GM18505 (cell line): ENCODE measurements around the gene TEAD1.

Experiments used
- ATAC-seq: cut with Tn5 transposase; IDR thresholded peaks from one replicate; pipeline ENCODE4 v1.9.1; 2021; ENCODE audit not compliant: unreplicated experiment
- POLR2A ChIP-seq: IDR thresholded peaks from 4 replicates; pipeline ENCODE4 v1.6.1; 2011; ENCODE audit warnings: borderline replicate concordance; ENCODE audit not compliant: insufficient read depth, insufficient read length; ENCODE audit errors: extremely low read depth

TEAD1 gene

DNA sequence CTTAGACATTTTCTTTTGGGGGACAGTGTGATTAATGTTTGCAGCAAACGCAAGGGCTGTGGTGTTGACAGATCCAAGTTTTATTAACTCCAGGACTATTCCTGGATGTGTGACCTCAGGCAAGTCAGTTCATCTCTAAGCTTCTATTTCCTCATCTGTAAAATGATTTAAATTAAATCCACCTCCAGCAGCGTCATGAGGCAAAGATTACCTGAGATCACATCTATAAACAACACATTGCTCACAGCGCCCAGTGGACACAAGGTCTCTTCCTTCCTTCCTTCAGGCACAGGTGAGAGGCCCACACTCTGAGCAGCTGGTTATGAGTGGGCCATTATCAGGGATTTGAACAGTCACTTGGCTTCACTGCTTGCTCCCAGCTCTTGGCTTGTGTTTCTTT, 223.6 kb downstream of the TEAD1 start:
- no peak for ATAC-seq
- TF ChIP-seq POLR2A, result no peak

GRCh38 chr11:12900496-12900895, 226.3 kb downstream of the TEAD1 start:
- no peak for TF ChIP-seq POLR2A
- ATAC-seq, result no peak

DNA sequence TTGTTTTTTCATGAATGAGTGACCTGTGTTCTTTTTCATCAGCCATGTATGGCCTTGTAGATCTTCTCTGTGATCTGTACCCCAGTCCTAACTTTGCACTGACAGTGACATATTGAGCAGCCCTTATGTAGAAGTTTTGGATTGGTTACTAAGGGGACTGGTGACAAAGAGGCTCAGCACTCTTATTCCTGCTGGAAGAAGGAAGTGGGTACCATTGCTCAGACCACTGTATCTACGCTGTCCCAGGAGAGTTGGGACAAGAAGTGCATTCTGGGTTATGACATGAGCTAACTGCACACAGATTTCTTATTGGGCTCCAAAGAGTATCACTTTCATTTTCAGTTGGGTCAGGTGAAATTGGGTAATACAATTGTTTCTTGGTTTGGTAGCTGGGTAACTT, 227.1 kb downstream of the TEAD1 start:
- TF ChIP-seq POLR2A, result no peak
- ATAC-seq, result no peak

- no peak for TF ChIP-seq POLR2A
- no peak for ATAC-seq
Measured at GRCh38 chr11:12901874-12902481, 227.8 kb downstream of the TEAD1 start.

- ATAC-seq, result no peak
- TF ChIP-seq POLR2A, result no peak
Measured at GRCh38 chr11:12902791-12903486, 228.7 kb downstream of the TEAD1 start.

GRCh38 chr11:12905435-12905834, 231.2 kb downstream of the TEAD1 start:
- ATAC-seq, result no peak

GRCh38 chr11:12906501-12906900, 232.3 kb downstream of the TEAD1 start:
- TF ChIP-seq POLR2A, result no peak
- ATAC-seq, result no peak

More at GRCh38 chr11:12905435-12905834, 231.2 kb downstream of the TEAD1 start:
- TF ChIP-seq POLR2A, result no peak

DNA sequence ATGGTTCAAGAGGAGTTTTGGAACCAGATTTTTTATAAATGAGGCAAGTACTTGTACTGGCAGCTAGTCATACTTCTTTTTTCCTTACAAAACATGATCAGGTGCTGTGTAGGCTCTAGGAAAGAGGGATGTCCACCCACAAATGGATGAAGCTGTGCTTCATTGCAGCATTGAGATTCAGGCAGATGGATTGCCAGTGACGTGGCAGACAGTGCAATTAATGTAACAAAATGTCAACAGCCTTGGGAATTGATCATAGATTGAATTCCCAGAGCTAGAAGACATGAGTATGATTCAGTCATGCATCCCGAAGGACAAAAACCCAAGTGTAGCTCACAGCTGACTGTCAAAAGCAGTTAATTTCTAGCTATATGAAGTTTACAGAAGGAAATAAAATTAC, 235.7 kb downstream of the TEAD1 start:
- ATAC-seq, result no peak
- no peak for TF ChIP-seq POLR2A

- ATAC-seq, result no peak
- TF ChIP-seq POLR2A, result no peak
Measured at GRCh38 chr11:12914400-12914912, 240.2 kb downstream of the TEAD1 start.

- no peak for ATAC-seq
- TF ChIP-seq POLR2A, result no peak
Measured at GRCh38 chr11:12915093-12915492, 240.9 kb downstream of the TEAD1 start.

DNA sequence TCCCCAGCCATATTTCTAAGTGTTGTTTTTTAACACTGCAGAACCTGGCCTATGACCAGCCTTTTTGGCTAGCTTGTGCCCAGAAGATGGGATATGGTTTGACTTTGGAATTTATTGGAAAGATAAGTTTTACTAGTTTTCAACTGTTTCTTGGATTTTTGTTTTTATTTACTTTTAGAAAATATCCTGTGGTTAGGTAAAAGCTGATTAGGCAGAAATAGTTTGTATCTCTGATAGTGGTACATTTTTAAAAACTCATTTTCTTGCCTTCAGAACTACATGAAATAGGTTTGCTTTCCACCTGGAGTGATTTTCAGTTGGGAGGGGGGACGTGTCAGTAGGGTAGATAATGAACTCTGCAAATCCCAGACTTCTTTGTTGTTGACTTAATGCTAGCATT, 243.6 kb downstream of the TEAD1 start:
- no peak for TF ChIP-seq POLR2A
- no peak for ATAC-seq

GRCh38 chr11:12918667-12919066, 244.4 kb downstream of the TEAD1 start:
- no peak for TF ChIP-seq POLR2A
- ATAC-seq, result no peak

DNA sequence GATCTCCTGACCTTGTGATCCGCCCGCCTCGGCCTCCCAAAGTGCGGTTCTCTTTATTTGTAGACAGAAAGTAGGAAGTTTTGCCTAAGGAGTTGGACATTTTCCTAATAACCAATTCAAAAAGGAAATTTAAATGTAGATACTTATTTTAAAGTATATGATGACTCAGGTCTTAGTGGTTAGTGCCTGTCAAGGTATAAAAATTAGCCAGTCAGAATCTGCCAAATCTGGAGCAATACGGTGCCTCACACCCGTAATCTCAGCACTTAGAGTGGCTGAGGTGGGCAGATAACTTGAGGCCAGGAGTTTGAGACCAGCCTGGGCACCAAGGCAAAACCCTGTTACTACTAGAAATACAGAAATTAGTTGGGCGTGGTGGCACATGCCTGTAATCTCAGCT, 248.2 kb downstream of the TEAD1 start:
- no peak for TF ChIP-seq POLR2A

DNA sequence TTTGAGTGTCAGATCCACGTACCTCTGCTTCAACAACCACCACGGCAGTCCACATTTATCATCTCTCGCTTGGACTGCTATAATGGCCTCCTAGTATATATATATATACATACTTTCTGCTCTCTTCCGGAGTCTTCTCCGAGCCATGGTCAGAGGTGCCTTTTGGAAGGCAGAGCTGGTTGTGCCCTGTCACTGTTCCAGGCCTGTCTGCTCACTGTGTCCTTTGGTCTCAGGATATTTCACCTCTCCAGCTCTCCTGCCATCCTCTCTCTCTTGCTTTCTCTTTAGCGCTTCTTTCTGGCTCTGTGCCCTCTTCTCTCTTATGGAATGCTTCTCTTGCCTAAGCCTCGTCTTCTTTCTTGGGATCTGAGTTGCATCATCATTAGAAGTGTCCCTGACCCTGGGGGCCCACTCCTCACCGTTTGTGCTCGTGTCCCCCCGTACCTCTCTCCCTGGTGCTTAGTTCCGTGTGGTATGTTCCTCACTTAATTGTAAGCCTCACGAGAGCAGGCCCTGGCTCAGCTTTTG, 248.8 kb downstream of the TEAD1 start:
- ATAC-seq, result no peak
- TF ChIP-seq POLR2A, result no peak

More for the DNA sequence above, 248.2 kb downstream of the TEAD1 start:
- no peak for ATAC-seq
